H9 (cell line): ENCODE results near the gene NCKAP5. TPM values are rescaled to one million over a fixed set of nuclear protein-coding genes. Genes with fewer than 3 reads are reported as not detected.

Experiments
- DNase-seq: peaks from one replicate; pipeline ENCODE4 v3.0.0-alpha.2; 2017
- H2AFZ ChIP-seq: one replicate; pipeline ENCODE4 v1.6.1; 2013; ENCODE audit warnings: mild to moderate bottlenecking, low read length, control low read depth, moderate library complexity
- H2AK5ac ChIP-seq: 2 replicates; pipeline ENCODE4 v1.6.1; 2013; ENCODE audit warnings: low read length, control low read depth, mixed read lengths; ENCODE audit not compliant: insufficient read length
- H2BK120ac ChIP-seq: one replicate; pipeline ENCODE4 v1.6.1; 2013; ENCODE audit warnings: low read depth, mild to moderate bottlenecking, low read length, control low read depth, inconsistent platforms; ENCODE audit not compliant: poor library complexity, severe bottlenecking
- H2BK12ac ChIP-seq: 2 replicates; pipeline ENCODE4 v1.6.1; 2013; ENCODE audit warnings: low read length, control low read depth, mixed read lengths, low read depth; ENCODE audit not compliant: insufficient read length
- H2BK15ac ChIP-seq: 2 replicates; pipeline ENCODE4 v1.6.1; 2013; ENCODE audit warnings: low read depth, low read length, control low read depth
- H2BK20ac ChIP-seq: one replicate; pipeline ENCODE4 v1.6.1; 2013; ENCODE audit warnings: low read depth, mild to moderate bottlenecking, low read length, control low read depth, inconsistent platforms; ENCODE audit not compliant: poor library complexity, severe bottlenecking
- H2BK5ac ChIP-seq: 2 replicates; pipeline ENCODE4 v1.6.1; 2013; ENCODE audit warnings: low read length, control low read depth, mixed read lengths; ENCODE audit not compliant: insufficient read length
- H3K14ac ChIP-seq: 2 replicates; pipeline ENCODE4 v1.6.1; 2013; ENCODE audit warnings: low read length, control low read depth; ENCODE audit not compliant: insufficient read depth
- H3K18ac ChIP-seq: 2 replicates; pipeline ENCODE4 v1.6.1; 2013; ENCODE audit warnings: low read depth, mild to moderate bottlenecking, mixed read lengths, low read length, control low read depth; ENCODE audit not compliant: insufficient read length
- H3K23ac ChIP-seq: 2 replicates; pipeline ENCODE4 v1.6.1; 2013; ENCODE audit warnings: low read length, control low read depth, mixed read lengths, low read depth; ENCODE audit not compliant: insufficient read length
- H3K23me2 ChIP-seq: 2 replicates; pipeline ENCODE4 v1.6.1; 2013; ENCODE audit warnings: low read depth, mild to moderate bottlenecking, mixed read lengths, low read length, control low read depth; ENCODE audit not compliant: insufficient read length, poor library complexity, severe bottlenecking
- H3K27ac ChIP-seq: 2 replicates; pipeline ENCODE4 v1.5.1; 2013; ENCODE audit warnings: low read length, control low read depth, mixed read lengths, low read depth; ENCODE audit not compliant: insufficient read length
- H3K27me3 ChIP-seq: 2 replicates; pipeline ENCODE4 v1.6.1; 2013; ENCODE audit warnings: low read length, control low read depth, inconsistent platforms; ENCODE audit not compliant: insufficient read depth
- H3K4ac ChIP-seq: 2 replicates; pipeline ENCODE4 v1.6.1; 2013; ENCODE audit warnings: low read depth, mild to moderate bottlenecking, control low read depth, inconsistent platforms, low read length, moderate library complexity
- H3K4me1 ChIP-seq: 2 replicates; pipeline ENCODE4 v1.6.1; 2013; ENCODE audit warnings: low read length, control low read depth, inconsistent platforms; ENCODE audit not compliant: insufficient read depth
- H3K4me2 ChIP-seq: 2 replicates; pipeline ENCODE4 v1.6.1; 2013; ENCODE audit warnings: low read length, control low read depth, mixed read lengths; ENCODE audit not compliant: insufficient read length, insufficient read depth
- H3K56ac ChIP-seq: 2 replicates; pipeline ENCODE4 v1.6.1; 2013; ENCODE audit warnings: low read depth, mild to moderate bottlenecking, mixed read lengths, low read length, control low read depth; ENCODE audit not compliant: insufficient read length
- H3K79me1 ChIP-seq: 2 replicates; pipeline ENCODE4 v1.6.1; 2013; ENCODE audit warnings: low read depth, mild to moderate bottlenecking, moderate library complexity, low read length, control low read depth, inconsistent platforms; ENCODE audit not compliant: insufficient read depth, poor library complexity, severe bottlenecking
- H3K79me2 ChIP-seq: 2 replicates; pipeline ENCODE4 v1.6.1; 2013; ENCODE audit warnings: low read length, control low read depth, inconsistent platforms; ENCODE audit not compliant: insufficient read depth
- H3K9ac ChIP-seq: 2 replicates; pipeline ENCODE4 v1.6.1; 2013; ENCODE audit warnings: low read length, control low read depth, mixed read lengths; ENCODE audit not compliant: insufficient read length; ENCODE audit errors: extremely low read depth
- H3K9me3 ChIP-seq: one replicate; pipeline ENCODE4 v1.6.1; 2013; ENCODE audit warnings: low read depth, low read length, inconsistent platforms; ENCODE audit not compliant: control insufficient read depth
- H3T11ph ChIP-seq: one replicate; pipeline ENCODE4 v1.6.1; 2013; ENCODE audit warnings: mild to moderate bottlenecking, low read length, control low read depth, inconsistent platforms
- H4K20me1 ChIP-seq: one replicate; pipeline ENCODE4 v1.6.1; 2013; ENCODE audit not compliant: control insufficient read depth, insufficient read length, insufficient read depth
- H4K5ac ChIP-seq: 2 replicates; pipeline ENCODE4 v1.6.1; 2013; ENCODE audit warnings: low read depth, mild to moderate bottlenecking, mixed read lengths, low read length, control low read depth; ENCODE audit not compliant: insufficient read length
- H4K8ac ChIP-seq: replicated peaks from 2 replicates; pipeline ENCODE4 v1.6.1; 2013; ENCODE audit warnings: low read length, control low read depth, mixed read lengths, low read depth; ENCODE audit not compliant: insufficient read length
- H4K91ac ChIP-seq: 2 replicates; pipeline ENCODE4 v1.6.1; 2013; ENCODE audit warnings: low read depth, mild to moderate bottlenecking, moderate library complexity, mixed read lengths, low read length, control low read depth; ENCODE audit not compliant: insufficient read length
- H3K27ac Mint-ChIP-seq, 3 experiments: 2 replicates in 2 of 3; 3 replicates in 1 of 3; pipeline ENCODE4 v1.8.0; 2020 to 2021; ENCODE audit warnings: mixed read lengths in 3 of 3, mild to moderate bottlenecking in 1 of 3, moderate library complexity in 1 of 3
- H3K27me3 Mint-ChIP-seq: 2 replicates; pipeline ENCODE4 v1.8.0; 2021; ENCODE audit warnings: low read depth, mild to moderate bottlenecking, moderate library complexity, mixed read lengths
- H3K36me3 Mint-ChIP-seq, 3 experiments: 2 replicates in 2 of 3; 3 replicates in 1 of 3; pipeline ENCODE4 v1.8.0; 2020 to 2021; ENCODE audit warnings: low read depth in 3 of 3, mixed read lengths in 3 of 3; ENCODE audit not compliant: insufficient read depth in 1 of 3
- H3K4me1 Mint-ChIP-seq, 2 experiments: 2 replicates each; pipeline ENCODE4 v1.8.0; 2020; ENCODE audit warnings: mixed read lengths in 2 of 2
- H3K4me3 Mint-ChIP-seq, 2 experiments: 2 replicates in 1 of 2; 3 replicates in 1 of 2; pipeline ENCODE4 v1.8.0; 2020 to 2021; ENCODE audit warnings: mild to moderate bottlenecking in 2 of 2, mixed read lengths in 2 of 2, moderate library complexity in 1 of 2
- H3K9me3 Mint-ChIP-seq, 2 experiments: 2 replicates in 1 of 2; 3 replicates in 1 of 2; pipeline ENCODE4 v1.8.0; 2020; ENCODE audit warnings: mild to moderate bottlenecking in 2 of 2, mixed read lengths in 2 of 2, moderate library complexity in 1 of 2
- WGBS: extraction: QIAGEN DNeasy Blood & Tissue Kit; methylation state at CpG from one replicate; pipeline ENCODE4 v1.1.7; 2013; ENCODE audit warnings: missing lambda C conversion rate, low lambda C conversion rate, mixed read lengths; ENCODE audit not compliant: insufficient read length; ENCODE audit errors: extremely low coverage; 5-methylcytosine and 5-hydroxymethylcytosine counted together
- total RNA-seq: library from RNA; stranded (reverse); gene quantifications from 2 replicates; pipeline ENCODE4 v1.2.1, GENCODE V29; 2021
- TF ChIP-seq, protein P1 (sequence below): fragments of 200-600 bp; sonication (generic); conservative IDR thresholded peaks from 3 replicates; pipeline ENCODE4 v1.8.0; 2021; ENCODE audit warnings: antibody characterized with exemption, mild to moderate bottlenecking

The NCKAP5 gene
- total RNA-seq, 1 experiment from 2014 or later = 0.26 TPM

DNA sequence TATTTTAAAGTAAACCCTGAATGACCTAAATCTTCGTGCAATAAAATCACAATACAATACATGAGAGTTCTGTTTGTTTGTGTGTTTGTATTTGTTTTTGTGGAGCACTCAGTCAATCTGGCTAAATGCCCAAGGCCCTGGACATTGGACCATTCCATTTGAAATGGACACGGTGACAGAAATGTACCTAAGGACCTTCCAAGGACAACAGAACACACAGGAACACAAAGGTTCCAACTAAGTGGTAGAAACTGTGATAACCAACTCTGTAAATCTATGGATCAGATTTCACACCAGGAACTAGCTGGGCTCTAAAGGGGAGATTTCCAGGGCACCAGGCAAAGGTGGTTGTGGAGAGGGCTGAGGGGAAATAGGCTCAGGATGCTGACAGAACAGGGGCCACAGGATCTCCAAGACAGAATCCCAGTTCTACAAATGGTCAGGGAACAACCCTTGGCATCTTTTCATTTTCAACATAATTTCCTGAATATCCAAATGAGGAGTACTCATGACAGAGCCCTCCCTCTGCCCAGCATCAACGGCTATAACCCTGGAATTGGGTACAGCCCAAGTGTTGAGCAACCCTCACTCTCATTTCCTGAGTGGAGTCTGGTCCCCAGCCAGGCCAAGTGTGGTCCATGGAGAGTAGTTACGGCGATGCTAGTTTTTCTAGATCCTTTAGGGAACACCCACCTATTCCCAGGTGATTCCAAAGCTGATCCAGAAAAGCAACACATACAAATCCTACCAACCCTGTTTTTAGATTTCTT is 78.4 kb downstream of the NCKAP5 start:
- no peak overlapping the region for H3K4me3 Mint-ChIP-seq
- Histone ChIP-seq H3K9me3 (no peaks in the 10 kb centered on the region), H2AFZ (no peak overlapping the region), H3K4me2 (no peak overlapping the region), H2BK12ac (no peak overlapping the region), H3K9ac (no peak overlapping the region), H3K79me1 (no peaks in the 10 kb centered on the region), H3T11ph (no peak overlapping the region), H4K91ac (no peak overlapping the region), H3K18ac (no peak overlapping the region), H3K79me2 (no peaks in the 10 kb centered on the region), H3K14ac (no peak overlapping the region), H3K27me3 (no peaks in the 10 kb centered on the region), H4K5ac (no peak overlapping the region), H3K56ac (no peak overlapping the region), H3K27ac (no peak overlapping the region), H2BK15ac (no peak overlapping the region), H3K4me1 (no peaks in the 10 kb centered on the region), H3K4ac (no peak overlapping the region), H2BK5ac (no peak overlapping the region), H4K20me1 (no peaks in the 10 kb centered on the region), H2BK20ac (no peak overlapping the region), H3K23ac (no peak overlapping the region), H3K23me2 (no peaks in the 10 kb centered on the region), H2AK5ac (no peak overlapping the region), H4K8ac (no peak overlapping the region), H2BK120ac (no peak overlapping the region)
- H3K36me3 Mint-ChIP-seq = no peaks in the 10 kb centered on the region
- TF ChIP-seq, protein P1, sequence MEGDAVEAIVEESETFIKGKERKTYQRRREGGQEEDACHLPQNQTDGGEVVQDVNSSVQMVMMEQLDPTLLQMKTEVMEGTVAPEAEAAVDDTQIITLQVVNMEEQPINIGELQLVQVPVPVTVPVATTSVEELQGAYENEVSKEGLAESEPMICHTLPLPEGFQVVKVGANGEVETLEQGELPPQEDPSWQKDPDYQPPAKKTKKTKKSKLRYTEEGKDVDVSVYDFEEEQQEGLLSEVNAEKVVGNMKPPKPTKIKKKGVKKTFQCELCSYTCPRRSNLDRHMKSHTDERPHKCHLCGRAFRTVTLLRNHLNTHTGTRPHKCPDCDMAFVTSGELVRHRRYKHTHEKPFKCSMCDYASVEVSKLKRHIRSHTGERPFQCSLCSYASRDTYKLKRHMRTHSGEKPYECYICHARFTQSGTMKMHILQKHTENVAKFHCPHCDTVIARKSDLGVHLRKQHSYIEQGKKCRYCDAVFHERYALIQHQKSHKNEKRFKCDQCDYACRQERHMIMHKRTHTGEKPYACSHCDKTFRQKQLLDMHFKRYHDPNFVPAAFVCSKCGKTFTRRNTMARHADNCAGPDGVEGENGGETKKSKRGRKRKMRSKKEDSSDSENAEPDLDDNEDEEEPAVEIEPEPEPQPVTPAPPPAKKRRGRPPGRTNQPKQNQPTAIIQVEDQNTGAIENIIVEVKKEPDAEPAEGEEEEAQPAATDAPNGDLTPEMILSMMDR = no peak
- no peak for DNase-seq
- peaks cover 5 to 8% of the 10 kb centered on the region in 2 experiments for H3K4me1 Mint-ChIP-seq
- H3K27ac Mint-ChIP-seq = no peak overlapping the region
- H3K27me3 Mint-ChIP-seq = no peaks in the 10 kb centered on the region
- WGBS = no CpG with 5 or more reads among the region's 5 CpGs
- no peaks in the 10 kb centered on the region for H3K9me3 Mint-ChIP-seq
